HG02938 (cell line): ENCODE measurements around the gene NRSN2.
"Not testable (repeated sequence)": the region's sequence is repeated elsewhere in the genome, so short reads cannot be mapped to it uniquely, and the experiment has no call there.

Experiments used
- ATAC-seq: cut with Tn5 transposase; IDR thresholded peaks from one replicate; pipeline ENCODE4 v1.9.1; 2021; ENCODE audit warnings: mild to moderate bottlenecking, moderate library complexity; ENCODE audit not compliant: unreplicated experiment

NRSN2 gene

DNA sequence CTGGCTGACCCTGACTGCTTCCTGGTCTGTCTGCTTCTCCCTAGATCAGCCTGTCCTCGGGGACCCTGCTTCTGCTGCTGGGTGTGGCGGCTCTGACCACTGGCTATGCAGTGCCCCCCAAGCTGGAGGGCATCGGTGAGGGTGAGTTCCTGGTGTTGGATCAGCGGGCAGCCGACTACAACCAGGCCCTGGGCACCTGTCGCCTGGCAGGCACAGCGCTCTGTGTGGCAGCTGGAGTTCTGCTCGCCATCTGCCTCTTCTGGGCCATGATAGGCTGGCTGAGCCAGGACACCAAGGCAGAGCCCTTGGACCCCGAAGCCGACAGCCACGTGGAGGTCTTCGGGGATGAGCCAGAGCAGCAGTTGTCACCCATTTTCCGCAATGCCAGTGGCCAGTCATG lies 6.3 kb downstream of the NRSN2 start:
- no peak for ATAC-seq

DNA sequence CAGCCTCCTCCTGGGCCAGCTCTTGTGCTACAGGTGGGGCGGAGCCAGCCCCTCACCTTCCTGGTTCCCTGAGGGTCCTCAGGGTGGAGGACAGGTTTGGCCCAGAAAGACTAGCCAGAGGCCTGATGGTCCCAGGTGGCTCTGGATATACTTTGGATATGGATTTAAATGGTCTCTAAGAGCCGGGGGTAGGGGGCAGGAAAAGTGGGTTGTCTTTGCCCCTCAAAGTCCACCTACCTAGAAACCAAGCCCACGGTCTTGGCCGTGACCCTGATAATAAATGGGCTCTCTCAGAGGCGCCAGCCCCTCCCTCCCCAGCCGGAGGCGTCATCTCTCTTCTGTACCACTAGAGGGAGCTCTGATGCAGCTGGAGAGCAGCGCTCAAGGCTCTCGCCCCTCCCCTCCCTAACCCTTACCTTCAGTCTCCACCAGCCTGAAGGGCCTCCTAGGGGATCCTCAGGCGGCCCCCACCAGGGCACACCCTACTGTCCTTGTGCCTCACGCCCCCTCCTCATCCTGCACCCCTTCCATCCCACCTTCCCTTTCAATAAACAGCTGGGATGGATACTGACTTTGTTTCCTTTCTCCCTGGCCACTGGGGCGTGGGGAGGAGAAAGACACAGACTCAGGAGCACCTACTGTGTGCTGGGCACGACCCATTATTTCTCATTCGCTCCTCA lies 7.5 kb downstream of the NRSN2 start:
- ATAC-seq: peak; percentile 82

DNA sequence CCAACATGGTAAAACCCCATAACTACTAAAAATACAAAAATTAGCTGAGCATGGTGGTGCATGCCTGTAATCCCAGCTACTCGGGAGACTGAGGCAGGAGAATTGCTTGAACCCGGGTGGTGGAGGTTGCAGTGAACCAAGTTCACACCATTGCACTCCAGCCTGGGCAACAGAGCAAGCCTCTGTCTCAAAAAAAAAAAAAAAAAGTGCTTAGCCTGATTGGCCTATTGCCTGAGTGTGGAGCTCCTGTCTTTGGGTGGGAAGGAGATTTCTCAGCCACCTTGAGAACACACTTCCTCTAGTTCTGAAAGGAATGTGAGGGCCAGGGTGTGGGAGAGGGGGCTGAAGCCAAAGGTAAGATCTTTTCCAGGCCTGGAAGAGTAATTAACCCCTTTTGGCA lies 9.2 kb downstream of the NRSN2 start:
- ATAC-seq: not testable (repeated sequence)

DNA sequence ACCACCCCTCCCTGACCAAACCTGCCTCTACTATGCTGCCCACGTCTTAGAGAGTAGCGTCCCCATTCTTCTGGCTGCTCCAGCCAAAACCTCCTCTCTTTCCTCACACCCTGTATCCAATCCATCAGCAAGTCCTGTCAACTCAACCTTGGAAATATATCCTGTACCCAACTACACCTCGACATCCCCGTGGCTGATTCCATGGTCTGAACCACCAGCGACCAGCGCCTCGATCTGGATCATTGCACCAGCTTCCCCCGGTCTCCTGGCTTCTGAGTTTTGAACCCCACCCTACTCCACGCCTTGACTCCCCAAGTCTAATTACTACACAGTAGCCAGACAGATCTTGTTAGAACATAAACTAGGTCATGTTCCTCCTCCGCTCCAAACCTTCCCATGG lies 9.8 kb downstream of the NRSN2 start:
- ATAC-seq: no peak

DNA sequence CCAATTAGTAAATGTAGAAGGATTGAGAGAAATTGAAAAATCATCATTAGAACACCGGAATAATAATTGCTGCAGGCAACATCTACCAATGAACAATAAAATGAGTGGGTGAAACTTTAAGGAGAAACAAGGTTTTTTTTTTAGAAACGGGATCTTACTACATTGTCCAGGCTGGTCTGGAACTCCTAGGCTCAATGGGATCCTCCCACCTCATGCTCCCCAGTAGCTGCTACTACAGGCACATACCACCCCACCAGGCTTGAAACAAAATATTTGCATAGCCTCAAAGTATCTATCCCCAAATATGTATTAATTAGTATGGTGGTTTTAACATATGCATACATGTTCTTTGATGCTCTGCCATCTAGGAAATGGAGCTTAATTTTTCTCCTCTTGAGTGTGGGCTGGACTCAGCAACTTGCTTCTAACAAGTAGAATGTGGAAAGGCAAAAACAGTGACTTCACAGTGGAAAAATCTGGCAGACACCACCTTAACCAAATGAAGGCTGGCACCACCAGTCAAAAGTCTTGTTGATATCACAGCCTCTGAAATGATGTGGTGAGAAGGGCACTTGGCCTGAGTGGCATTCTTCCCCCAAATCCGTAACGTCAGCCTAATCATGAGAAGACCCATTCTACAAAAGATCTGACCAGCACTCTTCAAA lies 12.1 kb downstream of the NRSN2 start:
- no peak for ATAC-seq

DNA sequence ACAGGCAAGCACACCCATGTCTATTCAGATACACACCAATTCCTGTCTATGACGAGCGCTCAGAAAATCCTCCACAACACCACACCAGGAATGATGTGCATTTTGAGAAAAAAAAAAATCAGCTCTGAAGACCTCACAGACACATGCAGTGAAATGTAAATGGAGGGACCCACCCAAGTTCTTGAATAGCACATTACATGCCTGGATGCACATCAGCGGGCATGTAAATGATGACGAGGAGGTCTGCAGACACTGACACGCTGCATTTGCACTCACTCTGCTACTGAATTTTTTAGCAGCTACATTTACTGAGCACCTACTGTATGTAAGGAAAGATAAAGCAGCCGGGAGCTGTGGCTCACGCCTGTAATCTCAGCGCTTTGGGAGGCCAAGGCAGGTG lies 14.7 kb downstream of the NRSN2 start:
- ATAC-seq: no peak

DNA sequence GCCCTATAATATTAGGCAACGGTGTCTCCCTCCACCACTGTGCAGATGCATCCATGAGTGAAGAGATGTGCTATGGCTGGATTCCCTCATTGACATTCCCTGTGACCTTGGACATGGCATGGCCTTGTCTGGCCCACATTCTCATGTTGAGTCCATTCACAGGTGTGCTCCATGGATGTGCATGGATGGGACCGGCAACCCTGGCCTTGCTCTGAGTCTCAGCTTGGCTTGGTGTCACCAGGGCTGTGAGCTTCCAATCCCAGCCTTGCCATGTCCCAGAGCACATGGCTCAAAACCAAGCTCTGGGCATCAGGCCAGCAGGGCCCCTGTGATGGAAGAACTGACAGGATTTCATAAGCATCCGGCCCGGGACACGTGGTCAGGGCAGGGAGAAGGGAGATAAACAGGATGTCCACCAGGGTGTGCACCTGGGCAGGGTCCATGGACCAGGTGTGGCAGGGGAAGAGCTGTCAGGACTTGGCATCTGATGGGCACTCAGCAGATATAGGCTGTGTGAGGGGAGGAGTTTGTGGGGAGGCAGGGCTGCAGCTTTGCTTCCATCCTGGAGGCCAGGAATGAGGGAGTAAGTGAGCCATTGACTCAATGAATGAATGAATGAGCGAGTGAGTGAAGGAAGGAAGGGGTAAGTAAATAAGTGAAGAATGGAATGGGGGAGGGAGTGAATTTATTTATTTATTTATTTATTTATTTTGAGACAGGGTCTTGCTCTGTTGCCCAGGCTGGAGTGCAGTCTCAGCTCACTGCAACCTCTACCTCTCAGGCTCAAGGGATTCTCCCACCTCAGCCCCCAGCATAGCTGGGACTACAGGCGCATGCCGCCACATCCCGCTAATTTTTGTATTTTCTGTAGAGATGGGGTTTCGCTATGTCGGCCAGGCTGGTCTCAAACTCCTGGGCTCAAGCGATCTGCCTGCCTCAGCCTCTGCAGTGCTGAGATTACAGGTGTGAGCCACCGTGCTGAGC lies 15.7 kb downstream of the NRSN2 start:
- no peak for ATAC-seq

DNA sequence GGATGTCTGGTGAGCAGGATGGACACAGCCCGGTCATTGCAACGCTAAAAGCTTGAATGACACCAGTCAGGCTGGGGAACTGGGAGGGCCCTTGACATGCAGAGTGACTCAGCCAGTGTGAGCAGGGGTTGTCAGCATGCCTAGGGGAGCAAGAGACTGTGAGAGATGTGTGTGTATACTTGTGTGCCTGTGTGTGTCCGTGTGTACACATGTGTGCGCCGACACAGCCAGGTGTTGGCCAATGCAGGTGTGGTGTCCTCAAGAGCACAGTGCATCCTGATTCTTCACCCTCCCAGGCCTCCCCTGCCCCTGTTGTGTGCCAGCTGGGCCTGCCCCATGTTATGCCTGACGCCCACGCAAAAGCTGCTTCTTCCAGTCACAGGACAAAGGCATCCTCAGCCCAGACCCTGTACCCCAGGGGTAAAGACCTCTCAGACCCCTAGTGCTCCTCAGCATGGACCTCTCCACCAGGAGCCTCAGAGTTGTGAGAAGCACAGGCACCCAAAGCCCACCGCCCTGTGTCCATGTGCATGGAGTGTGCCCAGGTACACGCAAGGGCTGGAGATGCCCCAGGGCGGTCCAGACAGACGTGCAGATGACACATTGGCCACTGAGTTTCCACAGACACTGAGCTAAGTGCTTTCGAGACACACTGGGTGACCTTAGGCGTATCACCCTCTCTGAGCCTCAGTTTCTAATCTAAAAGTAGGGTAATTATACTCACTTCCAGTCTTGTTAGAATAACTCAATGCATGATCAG lies 16.6 kb downstream of the NRSN2 start:
- ATAC-seq: no peak

DNA sequence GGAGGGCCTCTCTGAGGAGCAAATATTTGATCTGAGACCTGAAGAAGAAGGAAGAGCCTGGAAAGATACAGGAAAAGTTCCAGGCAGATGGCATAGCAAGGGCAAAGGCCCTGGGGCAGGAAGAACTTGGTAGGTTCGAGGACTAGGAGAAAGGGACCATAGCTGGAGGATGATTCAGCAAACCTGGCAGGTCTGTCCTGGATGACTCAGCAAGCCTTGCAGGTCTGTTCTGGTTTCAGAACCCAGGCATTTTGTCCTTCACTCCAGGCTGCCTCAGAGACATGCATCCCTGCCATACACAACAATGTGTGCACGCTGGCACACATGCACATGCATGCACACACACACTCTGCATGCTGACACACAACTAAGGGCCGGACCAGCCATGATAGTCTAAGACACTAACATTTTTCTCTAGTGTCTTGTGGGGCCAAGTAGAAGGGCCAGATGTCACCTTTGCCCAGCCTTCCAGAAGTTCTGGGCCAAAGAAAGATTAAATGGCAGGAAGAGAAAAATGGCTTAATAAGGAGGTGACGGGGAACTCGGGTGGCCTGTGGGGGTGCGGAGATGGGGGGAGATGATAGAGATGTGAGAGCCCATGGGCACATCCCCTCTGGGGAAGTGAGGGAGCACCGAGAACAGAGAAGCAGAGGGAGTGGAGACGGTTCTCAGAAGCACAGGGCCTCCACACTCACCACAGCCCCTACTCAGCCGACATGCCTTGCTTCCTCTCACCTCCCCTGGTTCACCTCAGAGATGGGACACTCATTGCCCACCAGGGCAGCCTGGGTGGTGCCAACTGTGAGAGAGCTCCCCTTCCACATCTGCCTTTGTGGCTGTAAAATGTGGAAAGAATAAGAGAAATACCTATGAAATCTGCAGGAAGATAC lies 18.2 kb downstream of the NRSN2 start:
- no peak for ATAC-seq

DNA sequence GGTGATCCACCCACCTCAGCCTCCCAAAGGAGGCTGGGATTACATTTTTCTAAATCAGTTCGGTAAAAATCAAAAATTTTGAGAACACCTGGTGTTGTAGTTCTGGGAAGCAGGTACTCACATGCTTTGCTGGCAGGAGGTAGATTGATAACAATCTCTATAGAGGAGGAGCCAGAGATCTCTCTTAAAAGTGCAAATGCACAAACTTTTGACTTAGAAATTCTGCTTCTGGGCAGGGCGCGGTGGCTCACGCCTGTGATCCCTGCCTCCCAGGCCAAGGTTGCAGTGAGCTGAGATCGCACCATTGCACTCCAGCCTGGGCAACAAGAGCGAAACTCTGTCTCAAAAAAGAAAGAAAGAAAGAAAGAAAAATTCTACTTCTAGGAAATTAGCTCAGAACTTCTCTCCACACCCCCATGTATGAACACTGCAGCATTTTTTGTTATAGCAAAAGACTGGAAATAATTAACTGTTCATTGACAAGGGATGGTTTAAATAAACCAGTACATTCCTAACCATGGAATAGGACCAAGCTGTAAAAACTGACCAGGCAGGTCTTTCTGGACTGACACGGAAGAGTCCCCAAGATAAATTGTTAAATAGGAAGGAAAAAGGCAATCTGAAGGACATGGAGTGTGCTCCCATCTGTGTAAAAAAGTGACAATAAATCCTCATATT lies 19.3 kb downstream of the NRSN2 start:
- no peak for ATAC-seq

DNA sequence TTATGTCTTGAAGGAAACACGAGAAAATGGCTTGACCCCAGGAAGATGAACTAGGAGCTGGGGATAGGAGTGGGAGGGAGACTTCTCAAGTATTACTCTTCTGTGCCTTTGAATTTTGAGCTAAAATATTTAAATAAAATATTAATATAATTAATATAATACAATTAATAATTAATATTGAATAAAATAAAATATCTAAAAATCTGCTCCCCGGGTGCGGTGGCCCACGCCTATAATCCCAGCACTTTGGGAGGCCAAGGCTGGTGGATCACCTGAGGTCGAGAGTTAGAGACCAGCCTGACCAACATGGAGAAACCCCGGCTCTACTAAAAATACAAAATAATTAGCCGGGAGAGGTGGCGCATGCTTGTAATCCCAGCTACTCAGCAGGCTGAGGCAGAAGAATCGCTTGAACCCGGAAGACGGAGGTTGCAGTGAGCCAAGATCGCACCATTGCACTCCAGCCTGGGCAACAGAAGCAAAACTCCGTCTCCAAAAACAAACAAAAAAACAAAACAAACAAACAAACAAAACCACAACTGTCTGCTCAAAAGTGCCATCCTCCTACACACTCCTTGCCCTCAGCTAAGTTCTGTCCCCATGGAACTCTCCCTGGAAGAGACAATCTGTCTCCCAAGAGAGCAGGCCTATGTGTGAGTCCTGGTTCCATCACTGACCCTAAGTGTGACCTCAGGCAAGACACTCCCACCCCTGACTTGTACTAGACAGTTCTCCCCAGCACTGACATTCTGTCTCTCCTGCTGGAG lies 20.0 kb downstream of the NRSN2 start:
- no peak for ATAC-seq

DNA sequence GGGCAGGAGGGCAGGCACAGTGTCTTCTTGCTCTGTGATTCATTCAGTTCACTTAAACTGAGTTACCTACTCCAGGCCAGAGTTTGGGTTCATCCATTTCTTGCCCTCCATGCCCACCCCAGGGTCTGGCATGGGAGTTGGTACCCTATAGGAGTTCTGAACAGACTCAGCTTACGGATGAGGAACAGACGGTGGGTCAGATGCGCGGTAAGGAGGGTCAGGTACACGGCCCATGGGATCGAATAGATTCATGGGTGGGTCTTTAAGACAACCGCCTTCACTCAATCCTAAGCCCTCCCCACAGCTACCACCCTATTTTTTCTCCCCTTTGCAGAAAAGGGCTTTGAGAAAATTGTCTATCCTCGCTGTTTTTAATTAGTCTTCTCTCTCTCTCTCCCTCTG lies 20.6 kb downstream of the NRSN2 start:
- no peak for ATAC-seq

DNA sequence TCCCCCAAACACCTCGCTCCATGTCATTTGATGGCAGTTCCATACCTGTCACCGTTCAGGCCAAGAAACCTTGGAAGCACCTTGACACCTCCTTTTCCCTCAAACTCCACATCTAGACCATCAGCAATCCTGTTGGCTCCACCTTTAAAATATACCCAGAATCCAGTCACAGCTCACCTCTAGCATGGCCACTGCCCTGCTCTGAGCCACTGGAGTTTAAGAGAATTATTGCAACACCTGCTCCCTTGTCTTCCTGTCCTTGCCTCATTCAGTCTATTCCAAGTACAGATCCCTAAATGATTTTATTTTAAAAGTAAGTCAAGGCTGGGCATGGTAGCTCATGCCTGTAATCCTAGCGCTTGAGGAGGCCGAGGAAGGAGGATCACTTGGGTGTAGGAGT lies 22.0 kb downstream of the NRSN2 start:
- no peak for ATAC-seq

DNA sequence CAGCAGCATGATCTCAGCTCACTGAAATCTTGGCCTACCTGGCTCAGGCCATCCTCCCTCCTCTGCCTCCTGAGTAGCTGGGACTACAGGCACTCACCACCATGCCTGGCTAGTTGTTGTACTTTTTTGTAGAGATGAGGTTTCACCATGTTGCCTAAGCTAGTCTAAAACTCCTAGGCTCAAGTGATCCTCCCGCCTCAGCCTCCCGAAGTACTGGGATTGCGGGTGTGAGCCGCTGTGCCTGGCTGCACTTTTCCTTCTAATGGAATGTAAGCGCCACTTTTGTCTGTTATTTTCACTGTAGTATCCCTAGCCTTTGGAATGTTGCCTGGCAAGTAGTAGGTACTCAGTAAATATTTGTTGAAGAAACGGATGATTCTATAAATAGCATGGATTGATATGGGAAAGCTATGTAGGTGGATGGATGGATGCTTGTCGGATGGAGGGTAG lies 23.3 kb downstream of the NRSN2 start:
- ATAC-seq: no peak

DNA sequence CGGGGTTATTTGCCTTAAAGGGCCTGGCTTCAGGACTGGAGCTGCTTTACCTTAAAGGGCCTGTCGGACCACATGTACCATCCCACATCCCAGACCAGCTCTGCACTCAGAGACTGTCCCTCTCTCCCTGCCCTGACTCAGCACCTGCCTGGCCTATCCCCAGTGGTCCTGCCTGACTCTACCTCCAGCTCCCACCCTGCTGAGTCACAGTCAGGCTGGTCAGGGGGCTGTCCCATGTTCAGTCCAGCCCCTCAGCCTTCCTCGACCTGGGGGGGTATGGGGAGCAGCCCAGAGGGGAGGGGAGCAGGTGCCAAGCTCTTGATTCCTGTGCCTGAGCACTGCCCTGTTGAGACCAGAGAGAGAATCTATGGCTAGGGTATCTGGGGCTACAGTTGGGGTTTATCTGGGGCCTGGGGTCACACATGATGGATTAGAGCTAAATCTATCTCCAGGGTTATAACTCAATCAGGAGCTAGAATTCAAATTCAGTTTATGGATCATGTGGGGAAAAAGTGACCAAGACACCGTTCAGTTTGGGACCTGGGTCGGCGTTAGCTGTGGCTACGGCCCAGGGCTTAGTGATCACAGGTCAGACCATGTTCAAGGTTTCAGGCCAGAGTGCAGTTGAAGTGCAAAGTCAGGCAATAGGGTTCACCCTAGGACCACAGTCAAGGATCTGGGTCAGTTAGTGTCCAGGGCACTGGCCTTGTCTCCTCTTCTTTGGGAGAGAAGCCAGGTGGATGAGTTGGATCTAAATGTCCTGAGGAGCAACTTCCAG lies 24.3 kb downstream of the NRSN2 start:
- no peak for ATAC-seq

DNA sequence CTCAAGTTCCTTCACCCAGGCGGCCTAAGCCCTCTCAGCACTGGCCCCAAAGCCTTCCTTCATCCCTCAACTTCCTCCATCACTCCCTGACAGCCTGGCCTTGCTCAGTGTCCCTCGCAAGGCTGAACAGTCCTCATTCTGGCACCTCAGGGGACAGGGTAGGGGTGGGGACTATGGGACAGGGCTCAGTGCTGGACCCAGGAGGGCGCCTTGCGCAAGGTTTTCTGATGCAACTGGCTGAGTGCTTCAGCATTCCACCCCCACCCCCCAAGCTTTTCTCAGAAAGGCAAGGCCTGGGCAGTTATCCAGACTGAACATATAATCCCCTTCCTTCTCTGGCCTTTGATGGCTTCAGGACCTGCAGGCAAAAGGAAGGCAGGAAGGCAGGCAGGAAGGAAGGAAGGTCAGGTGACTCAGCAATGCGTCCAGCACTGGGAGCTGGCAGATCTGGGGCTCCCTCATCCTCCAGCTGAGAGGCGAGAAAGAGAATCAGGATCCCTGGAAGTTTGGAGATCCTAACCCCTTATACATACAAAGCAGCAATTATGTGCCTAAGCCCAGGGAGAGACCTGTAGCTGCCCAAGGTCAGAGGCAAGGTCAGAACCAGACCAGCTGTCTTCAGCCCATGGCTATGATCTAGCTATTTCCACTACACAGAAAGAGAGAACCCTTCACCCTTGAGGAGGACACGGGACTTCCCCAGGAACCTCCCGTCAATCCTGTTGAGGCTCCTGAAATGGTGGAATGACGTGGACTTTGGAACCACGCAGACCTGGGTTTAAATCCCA lies 25.0 kb downstream of the NRSN2 start:
- ATAC-seq: no peak

DNA sequence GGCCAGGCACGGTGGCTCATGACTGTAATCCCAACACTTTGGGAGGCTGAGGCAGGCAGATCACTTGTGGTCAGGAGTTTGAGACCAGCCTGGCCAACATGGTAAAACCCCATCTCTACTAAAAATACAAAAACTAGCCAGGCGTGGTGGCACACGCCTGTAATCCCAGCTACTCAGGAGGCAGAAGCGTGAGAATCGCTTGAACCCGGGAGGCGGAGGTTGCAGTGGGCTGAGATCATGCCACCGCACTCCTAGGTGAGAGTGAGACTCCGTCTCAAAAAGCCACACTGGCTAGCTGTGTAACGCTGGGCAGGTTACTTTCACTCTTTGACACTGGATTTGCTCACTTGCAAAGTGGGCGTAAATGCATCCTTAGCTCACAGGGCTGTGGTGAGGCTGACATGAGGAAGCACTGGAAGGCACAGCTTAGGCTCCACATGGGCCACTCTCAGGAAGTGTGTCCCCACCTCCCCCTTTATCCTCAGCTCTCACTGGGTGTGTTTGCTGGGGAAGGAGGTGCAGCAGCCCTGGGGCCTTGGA lies 25.7 kb downstream of the NRSN2 start:
- ATAC-seq: not testable (repeated sequence)
